ENCODE measurements around the gene BATF2.

Gene BATF2

GRCh38 chr11:64996710-64997380, at the start of gene BATF2:
TSS of gene BATF2 (minus strand) at chr11:64996971. CDS start at chr11:64996914, 57 bp downstream.
- no peak for TF ChIP-seq POLR2A (IDR thresholded peaks at IDR 0.05; ENCODE audit: low read length)
- TF ChIP-seq GATA1 (IDR thresholded peaks at IDR 0.05; ENCODE audit: low read depth, low read length), result no peak
- DNase-seq, result peak; percentile 42 to 57

GRCh38 chr11:65045728-65046127, 49.0 kb upstream of the BATF2 start:
- no peak for TF ChIP-seq GATA1 (IDR thresholded peaks at IDR 0.05; ENCODE audit: low read depth, low read length)
- no peak for TF ChIP-seq POLR2A (IDR thresholded peaks at IDR 0.05; ENCODE audit: low read length)
- DNase-seq, result no peak

DNA sequence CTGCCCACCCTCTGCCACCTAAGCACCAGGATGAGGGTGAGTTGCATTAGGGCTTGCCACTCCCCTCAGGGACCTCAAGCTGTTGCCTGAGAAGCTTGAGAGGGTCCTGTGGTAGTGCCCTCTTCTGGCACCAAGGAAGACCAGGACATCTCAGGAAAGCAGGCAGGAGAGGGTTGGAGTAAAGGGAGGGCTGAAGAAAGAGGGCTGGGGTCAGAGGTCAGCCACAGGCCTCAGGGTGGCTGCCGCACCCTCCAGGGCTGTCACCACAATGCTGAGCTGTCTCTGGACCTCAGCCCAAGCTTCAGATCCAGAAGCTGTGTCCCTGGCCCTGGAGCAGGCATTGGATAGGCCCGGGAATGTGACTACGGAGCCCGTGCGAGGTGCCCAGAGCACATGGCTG, 48.3 kb upstream of the BATF2 start:
- no peak for DNase-seq
- TF ChIP-seq GATA1 (IDR thresholded peaks at IDR 0.05; ENCODE audit: low read depth, low read length) (no peak), POLR2A (IDR thresholded peaks at IDR 0.05; ENCODE audit: low read length) (no peak)

- TF ChIP-seq POLR2A (IDR thresholded peaks at IDR 0.05; ENCODE audit: low read length) (no peak), GATA1 (IDR thresholded peaks at IDR 0.05; ENCODE audit: low read depth, low read length) (no peak)
- DNase-seq, result no peak
Observed at GRCh38 chr11:65043881-65044501, 47.2 kb upstream of the BATF2 start.

DNA sequence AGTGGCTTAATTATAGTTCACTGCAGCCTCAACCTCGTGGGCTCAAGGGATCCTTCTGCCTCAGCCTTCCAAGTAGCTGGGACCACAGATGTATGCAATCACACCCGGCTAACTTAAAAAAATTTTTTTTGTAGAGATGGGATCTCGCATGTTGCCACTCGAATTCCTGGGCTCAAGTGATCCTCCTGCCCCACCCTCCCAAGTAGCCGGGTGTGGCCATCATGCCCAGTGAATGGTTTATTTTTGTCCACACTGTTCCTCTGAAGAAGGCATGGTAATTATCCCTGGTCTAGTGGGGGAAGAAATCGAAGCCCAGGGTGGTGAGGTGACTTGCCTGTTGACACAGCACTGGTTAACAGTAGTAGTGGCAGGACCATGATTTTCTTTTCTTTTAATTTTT, 46.1 kb upstream of the BATF2 start:
- DNase-seq, result no peak
- no peak for TF ChIP-seq GATA1 (IDR thresholded peaks at IDR 0.05; ENCODE audit: low read depth, low read length)
- TF ChIP-seq POLR2A (IDR thresholded peaks at IDR 0.05; ENCODE audit: low read length), result no peak

- DNase-seq, result peak; percentile 96
- TF ChIP-seq POLR2A (IDR thresholded peaks at IDR 0.05; ENCODE audit: low read length) (peak; percentile 58), GATA1 (IDR thresholded peaks at IDR 0.05; ENCODE audit: low read depth, low read length) (no peak)
Observed at GRCh38 chr11:65040847-65041622, 44.3 kb upstream of the BATF2 start, which contains the start of gene SAC3D1. TSS of gene SAC3D1 (plus strand) at chr11:65041210. CDS start at chr11:65041293, 83 bp downstream.

DNA sequence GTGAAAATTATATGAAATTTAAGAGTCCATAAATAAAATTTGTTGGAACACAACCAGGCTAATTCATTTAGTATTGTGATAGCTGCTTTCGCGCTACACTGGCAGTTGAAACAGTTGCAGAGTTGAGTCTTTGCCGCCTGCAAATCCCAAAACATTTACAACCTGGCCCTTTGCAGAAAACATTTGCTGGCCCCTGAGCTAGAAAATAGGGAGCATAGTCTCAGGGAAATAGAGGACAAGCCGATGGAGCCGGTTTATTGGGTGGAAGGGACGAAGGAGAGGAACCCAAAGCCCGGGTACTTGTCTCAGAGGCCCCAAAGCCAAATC, 43.7 kb upstream of the BATF2 start:
- DNase-seq, result no peak
- TF ChIP-seq GATA1 (IDR thresholded peaks at IDR 0.05; ENCODE audit: low read depth, low read length) (no peak), POLR2A (IDR thresholded peaks at IDR 0.05; ENCODE audit: low read length) (no peak)

- DNase-seq, result no peak
- TF ChIP-seq GATA1 (IDR thresholded peaks at IDR 0.05; ENCODE audit: low read depth, low read length), result no peak
- no peak for TF ChIP-seq POLR2A (IDR thresholded peaks at IDR 0.05; ENCODE audit: low read length)
Observed at GRCh38 chr11:65036931-65037330, 40.2 kb upstream of the BATF2 start.

GRCh38 chr11:65035579-65035978, 38.8 kb upstream of the BATF2 start:
- DNase-seq, result no peak
- TF ChIP-seq GATA1 (IDR thresholded peaks at IDR 0.05; ENCODE audit: low read depth, low read length) (no peak), POLR2A (IDR thresholded peaks at IDR 0.05; ENCODE audit: low read length) (no peak)

GRCh38 chr11:65034423-65034822, 37.7 kb upstream of the BATF2 start:
- DNase-seq, result no peak
- TF ChIP-seq POLR2A (IDR thresholded peaks at IDR 0.05; ENCODE audit: low read length) (no peak), GATA1 (IDR thresholded peaks at IDR 0.05; ENCODE audit: low read depth, low read length) (no peak)

DNA sequence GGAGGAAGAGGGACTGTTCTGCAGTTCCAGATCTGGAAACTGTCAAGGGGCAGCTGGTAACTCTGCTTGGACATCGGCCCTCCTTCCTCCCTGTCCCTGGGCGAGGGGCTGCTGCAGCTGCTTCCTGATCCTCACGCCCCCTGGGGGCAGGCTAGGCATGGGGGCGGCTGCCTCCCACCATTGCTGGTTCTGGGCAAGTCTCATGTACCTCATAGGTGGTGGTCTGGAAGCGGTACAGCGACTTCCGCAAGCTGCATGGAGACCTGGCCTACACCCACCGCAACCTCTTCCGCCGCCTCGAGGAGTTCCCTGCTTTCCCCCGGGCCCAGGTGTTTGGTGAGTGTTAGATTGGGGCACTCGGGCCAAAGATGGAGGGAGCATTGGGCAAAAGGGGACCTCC, 35.4 kb upstream of the BATF2 start:
- no peak for DNase-seq
- TF ChIP-seq GATA1 (IDR thresholded peaks at IDR 0.05; ENCODE audit: low read depth, low read length), result no peak
- no peak for TF ChIP-seq POLR2A (IDR thresholded peaks at IDR 0.05; ENCODE audit: low read length)

DNA sequence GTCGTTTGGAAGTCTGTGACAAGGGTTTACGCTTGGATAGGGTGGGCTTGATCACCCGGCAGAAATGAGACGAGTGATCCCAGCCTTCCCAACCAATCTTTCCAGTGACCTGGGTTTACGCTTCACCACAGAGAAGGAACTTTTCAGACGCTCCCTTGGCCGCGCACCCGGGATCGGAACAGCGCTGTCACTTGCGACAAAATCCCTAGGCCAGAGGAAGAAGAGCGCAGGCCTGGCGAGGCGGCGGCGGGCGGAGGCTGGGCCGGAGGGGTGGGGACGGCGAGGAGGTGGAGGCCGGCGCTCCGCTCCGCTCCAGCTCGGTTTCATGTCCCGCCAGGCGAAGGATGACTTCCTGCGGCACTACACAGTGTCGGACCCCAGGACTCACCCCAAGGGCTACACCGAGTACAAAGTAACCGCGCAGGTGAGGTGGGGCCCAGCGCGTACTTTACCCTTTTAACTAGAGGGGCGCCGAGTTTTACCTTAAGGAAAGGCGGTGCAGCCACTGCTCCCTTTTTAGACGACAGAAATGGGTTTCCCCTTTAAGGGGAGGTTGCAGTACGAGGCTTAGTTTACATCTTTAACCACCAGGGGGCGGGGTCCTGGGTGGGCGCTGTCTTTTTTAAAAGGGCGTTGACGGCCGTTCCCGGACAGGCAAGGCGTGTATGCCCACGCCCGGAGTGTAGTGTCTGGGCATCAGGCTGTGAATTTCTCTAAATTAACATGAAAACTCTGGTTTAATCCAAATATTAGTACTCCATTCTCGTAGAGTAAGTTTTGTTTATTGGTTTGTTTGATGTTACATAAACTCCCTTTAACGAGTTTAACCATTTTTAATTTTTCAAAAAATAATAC, 30.7 kb upstream of the BATF2 start, which contains the start of gene SNX15:
TSS of gene SNX15 (plus strand) at position 227 of the 855 bp plus-strand sequence. CDS start at position 326, 99 bp downstream.
- DNase-seq, result peak; percentile 98
- peak; percentile 78 for TF ChIP-seq POLR2A (IDR thresholded peaks at IDR 0.05; ENCODE audit: low read length)
- no peak for TF ChIP-seq GATA1 (IDR thresholded peaks at IDR 0.05; ENCODE audit: low read depth, low read length)

GRCh38 chr11:65026810-65027209, 30.0 kb upstream of the BATF2 start:
- TF ChIP-seq POLR2A (IDR thresholded peaks at IDR 0.05; ENCODE audit: low read length) (no peak), GATA1 (IDR thresholded peaks at IDR 0.05; ENCODE audit: low read depth, low read length) (no peak)
- DNase-seq, result no peak

DNA sequence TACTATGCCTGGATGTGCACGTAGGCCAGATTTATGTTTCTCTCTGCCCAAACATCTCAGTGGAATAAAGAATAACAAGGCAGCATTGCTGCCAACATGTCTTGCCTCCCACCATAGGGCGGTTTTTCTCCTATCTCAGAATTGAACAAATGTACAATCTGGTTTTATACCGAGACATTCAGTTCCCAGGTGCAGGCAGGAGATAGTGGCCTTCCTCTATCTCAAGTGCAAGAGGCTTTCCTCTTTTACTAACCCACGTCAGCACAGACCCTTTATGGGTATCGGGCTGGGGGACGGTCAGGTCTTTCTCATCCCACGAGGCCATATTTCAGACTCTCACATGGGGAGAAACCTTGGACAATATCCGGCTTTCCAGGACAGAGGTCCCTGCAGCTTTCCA, 26.7 kb upstream of the BATF2 start:
- peak; percentile 20 to 66 for DNase-seq

Measured in erythroblast (primary cell).